ENCODE results near the gene MS4A2.

The MS4A2 gene

GRCh38 chr11:60084631-60085273 lies 3.7 kb upstream of the MS4A2 start:
- TF ChIP-seq FOXP2 (optimal IDR thresholded peaks at IDR 0.05; ENCODE audit: borderline replicate concordance, extremely low read depth, extremely low read length, insufficient read depth): no peak
- TF ChIP-seq REST (IDR thresholded peaks at IDR 0.05; ENCODE audit: insufficient read depth in 1 of 2, low read depth in 2 of 2, low read length in 2 of 2): no peak
- no peak for TF ChIP-seq POLR2AphosphoS5 (IDR thresholded peaks at IDR 0.05; ENCODE audit: low read depth, low read length)
- TF ChIP-seq SIN3A (IDR thresholded peaks at IDR 0.05; ENCODE audit: borderline replicate concordance, insufficient read depth, low read length): no peak
- TF ChIP-seq TAF1 (IDR thresholded peaks at IDR 0.05; ENCODE audit: borderline replicate concordance, insufficient read depth, low read length): no peak

- TF ChIP-seq FOXP2 (optimal IDR thresholded peaks at IDR 0.05; ENCODE audit: borderline replicate concordance, extremely low read depth, extremely low read length, insufficient read depth) (no peak), POLR2AphosphoS5 (IDR thresholded peaks at IDR 0.05; ENCODE audit: low read depth, low read length) (no peak), SIN3A (IDR thresholded peaks at IDR 0.05; ENCODE audit: borderline replicate concordance, insufficient read depth, low read length) (no peak), TAF1 (IDR thresholded peaks at IDR 0.05; ENCODE audit: borderline replicate concordance, insufficient read depth, low read length) (no peak), REST (IDR thresholded peaks at IDR 0.05; ENCODE audit: insufficient read depth in 1 of 2, low read depth in 2 of 2, low read length in 2 of 2) (no peak)
Observed at GRCh38 chr11:60085909-60086308, 2.6 kb upstream of the MS4A2 start.

- no peak for TF ChIP-seq SIN3A (IDR thresholded peaks at IDR 0.05; ENCODE audit: borderline replicate concordance, insufficient read depth, low read length)
- TF ChIP-seq FOXP2 (optimal IDR thresholded peaks at IDR 0.05; ENCODE audit: borderline replicate concordance, extremely low read depth, extremely low read length, insufficient read depth): no peak
- no peak for TF ChIP-seq TAF1 (IDR thresholded peaks at IDR 0.05; ENCODE audit: borderline replicate concordance, insufficient read depth, low read length)
- TF ChIP-seq POLR2AphosphoS5 (IDR thresholded peaks at IDR 0.05; ENCODE audit: low read depth, low read length): no peak
- TF ChIP-seq REST (IDR thresholded peaks at IDR 0.05; ENCODE audit: insufficient read depth in 1 of 2, low read depth in 2 of 2, low read length in 2 of 2): no peak
Observed at GRCh38 chr11:60087239-60087638, 1.2 kb upstream of the MS4A2 start.

- no peak for TF ChIP-seq FOXP2 (optimal IDR thresholded peaks at IDR 0.05; ENCODE audit: borderline replicate concordance, extremely low read depth, extremely low read length, insufficient read depth)
- no peak for TF ChIP-seq TAF1 (IDR thresholded peaks at IDR 0.05; ENCODE audit: borderline replicate concordance, insufficient read depth, low read length)
- TF ChIP-seq SIN3A (IDR thresholded peaks at IDR 0.05; ENCODE audit: borderline replicate concordance, insufficient read depth, low read length): no peak
- no peak for TF ChIP-seq POLR2AphosphoS5 (IDR thresholded peaks at IDR 0.05; ENCODE audit: low read depth, low read length)
Observed at GRCh38 chr11:60095477-60096120, 7.1 kb downstream of the MS4A2 start.

- no peak for TF ChIP-seq POLR2AphosphoS5 (IDR thresholded peaks at IDR 0.05; ENCODE audit: low read depth, low read length)
- TF ChIP-seq REST (IDR thresholded peaks at IDR 0.05; ENCODE audit: insufficient read depth in 1 of 2, low read depth in 2 of 2, low read length in 2 of 2): no peak
- TF ChIP-seq SIN3A (IDR thresholded peaks at IDR 0.05; ENCODE audit: borderline replicate concordance, insufficient read depth, low read length): no peak
- TF ChIP-seq TAF1 (IDR thresholded peaks at IDR 0.05; ENCODE audit: borderline replicate concordance, insufficient read depth, low read length): no peak
- TF ChIP-seq FOXP2 (optimal IDR thresholded peaks at IDR 0.05; ENCODE audit: borderline replicate concordance, extremely low read depth, extremely low read length, insufficient read depth): no peak
Observed at GRCh38 chr11:60097189-60097588, 8.7 kb downstream of the MS4A2 start.

Measured in PFSK-1 (cell line).